HG02840 (cell line): ENCODE data around the gene CISD1.
A peak's percentile ranks its signal among the peaks of the same experiment; 100 is the strongest.

Experiments
- ATAC-seq: cut with Tn5 transposase; IDR thresholded peaks from one replicate; pipeline ENCODE4 v1.9.1; 2021; ENCODE audit warnings: mild to moderate bottlenecking, moderate library complexity, moderate number of reproducible peaks; ENCODE audit not compliant: unreplicated experiment, low FRiP score

Gene CISD1

DNA sequence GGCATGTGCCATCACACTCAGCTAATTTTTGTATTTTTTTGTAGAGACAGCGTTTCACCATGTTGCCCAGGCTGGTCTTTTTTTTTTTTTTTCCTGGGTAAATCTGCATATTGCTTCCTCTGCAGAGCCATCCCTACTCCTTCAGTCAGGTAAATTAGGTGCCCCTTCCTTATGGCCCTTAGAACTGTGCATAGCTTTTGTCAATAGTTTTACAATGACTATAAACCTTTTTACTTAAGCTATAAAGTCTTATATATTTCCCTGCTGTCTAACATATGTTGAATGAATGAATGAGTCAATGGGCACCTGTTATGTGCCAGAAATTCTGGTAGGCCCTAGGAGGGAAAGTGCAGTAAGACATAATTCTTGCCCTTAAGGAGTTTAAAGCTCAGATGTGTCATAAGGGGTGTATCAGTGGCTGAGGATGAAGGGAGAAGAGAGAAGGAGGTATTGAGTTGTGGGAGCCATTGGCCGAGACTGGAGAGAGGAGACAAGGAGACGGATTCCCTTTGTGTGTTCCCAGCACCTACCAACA is 35.2 kb downstream of the CISD1 start:
- no peak for ATAC-seq

DNA sequence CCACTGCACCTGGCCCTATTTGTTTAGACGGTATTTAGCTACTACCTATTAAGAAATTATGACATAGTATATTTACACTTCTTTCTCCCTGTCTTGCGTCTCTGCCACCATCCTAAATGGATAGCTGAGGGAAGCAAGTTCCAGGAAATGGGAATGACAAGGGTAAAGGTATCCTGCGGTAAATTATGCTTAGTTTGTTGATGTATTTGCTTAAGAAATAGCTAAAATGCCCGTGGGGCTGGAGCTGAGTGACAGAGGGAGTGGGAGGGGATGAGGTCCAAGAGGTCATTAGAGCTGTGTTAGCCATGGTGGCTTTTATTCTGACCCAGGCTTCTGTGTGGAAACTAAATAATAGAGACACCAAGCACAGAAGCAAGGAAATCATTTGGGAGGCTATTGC is 36.9 kb downstream of the CISD1 start:
- ATAC-seq = no peak

DNA sequence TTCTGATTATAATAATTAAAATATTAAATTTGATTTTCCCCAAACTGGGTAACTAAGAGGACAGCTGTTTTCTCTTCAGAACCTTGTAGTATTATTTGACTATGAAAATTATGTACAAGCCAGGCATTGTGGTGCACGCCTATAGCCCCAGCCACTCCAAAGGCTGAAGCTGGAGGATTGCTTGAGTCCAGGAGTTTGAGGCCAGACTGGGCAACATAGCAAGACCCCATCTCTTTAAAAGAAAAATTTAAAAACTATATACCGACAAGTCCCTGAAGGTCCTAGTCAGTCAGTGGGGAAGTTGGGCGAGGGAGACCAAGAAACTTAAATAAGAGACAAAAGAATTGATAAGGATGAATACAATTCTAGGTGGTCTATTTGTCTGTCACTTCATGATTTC is 38.7 kb downstream of the CISD1 start:
- no peak for ATAC-seq

DNA sequence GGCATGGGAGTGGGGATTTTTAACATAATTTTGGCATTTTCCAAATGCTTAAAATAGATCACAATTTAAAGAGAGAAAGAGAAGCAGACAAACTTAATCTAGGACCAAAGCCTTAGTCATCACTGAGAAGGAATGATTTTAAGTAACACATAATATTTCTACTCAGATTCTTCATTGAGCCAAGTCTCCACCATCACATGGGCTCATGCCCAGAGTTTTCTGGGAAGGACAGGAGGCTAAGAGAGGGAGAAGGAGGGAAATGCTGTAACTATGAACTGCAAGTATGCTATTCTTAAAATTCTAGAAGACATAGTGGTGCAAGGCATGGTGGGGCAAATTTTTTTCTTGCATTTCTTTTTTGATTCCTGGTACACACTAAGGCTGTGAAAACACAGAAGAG is 42.1 kb downstream of the CISD1 start:
- no peak for ATAC-seq

DNA sequence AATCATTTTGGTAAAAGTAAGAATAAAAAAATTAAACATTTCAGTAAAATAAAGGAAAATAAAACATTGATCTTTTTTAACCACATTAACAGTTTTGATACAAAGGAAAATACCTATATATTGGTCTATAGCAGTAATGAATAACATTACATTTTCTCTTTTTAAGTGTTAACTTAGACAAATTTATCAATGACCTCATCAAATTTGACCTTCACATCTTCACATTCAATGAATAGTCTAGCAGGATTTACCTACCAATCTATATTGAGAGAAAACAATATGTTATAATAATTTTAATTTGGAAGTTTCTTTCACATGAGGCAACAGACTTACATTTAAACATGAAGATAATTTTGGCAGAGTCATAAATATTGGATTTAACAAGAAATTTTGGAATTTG is 47.9 kb downstream of the CISD1 start:
- ATAC-seq = no peak

DNA sequence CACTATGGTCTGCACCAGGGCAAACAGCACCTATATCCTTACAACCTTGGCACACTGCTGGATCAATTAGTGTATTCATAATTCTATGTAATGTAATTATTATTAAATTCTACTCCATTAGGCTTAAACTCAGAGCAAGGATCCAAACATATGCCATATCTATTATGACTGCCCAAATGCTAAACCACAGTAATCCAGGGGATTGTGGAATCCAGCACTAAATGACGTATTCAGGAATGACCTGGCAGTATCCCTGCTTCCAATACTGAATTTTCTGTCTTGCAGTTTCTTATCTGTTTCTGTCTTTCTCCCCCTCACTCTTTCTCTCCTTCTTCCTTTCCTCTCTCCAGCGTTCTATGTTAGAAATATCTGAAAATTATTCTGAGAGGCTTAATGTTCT is 49.4 kb downstream of the CISD1 start:
- no peak for ATAC-seq

DNA sequence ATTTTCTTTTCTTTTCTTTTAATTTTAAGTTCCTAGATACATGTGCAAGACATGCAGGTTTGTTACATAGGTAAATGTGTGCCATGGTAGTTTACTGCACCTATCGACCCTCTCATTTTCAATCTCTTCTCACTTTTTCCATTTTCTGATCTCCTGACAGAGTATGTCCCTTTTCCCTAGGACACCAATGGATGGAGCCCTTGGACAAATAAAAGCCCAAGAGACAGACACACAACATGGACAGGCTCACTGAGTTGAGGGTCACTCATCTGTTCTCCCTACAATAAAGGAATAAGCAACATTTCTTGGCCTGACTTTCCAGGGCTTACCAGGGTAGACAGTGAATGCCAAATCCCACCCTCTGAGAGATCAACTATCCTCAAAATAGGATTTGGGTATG is 50.6 kb downstream of the CISD1 start:
- no peak for ATAC-seq

DNA sequence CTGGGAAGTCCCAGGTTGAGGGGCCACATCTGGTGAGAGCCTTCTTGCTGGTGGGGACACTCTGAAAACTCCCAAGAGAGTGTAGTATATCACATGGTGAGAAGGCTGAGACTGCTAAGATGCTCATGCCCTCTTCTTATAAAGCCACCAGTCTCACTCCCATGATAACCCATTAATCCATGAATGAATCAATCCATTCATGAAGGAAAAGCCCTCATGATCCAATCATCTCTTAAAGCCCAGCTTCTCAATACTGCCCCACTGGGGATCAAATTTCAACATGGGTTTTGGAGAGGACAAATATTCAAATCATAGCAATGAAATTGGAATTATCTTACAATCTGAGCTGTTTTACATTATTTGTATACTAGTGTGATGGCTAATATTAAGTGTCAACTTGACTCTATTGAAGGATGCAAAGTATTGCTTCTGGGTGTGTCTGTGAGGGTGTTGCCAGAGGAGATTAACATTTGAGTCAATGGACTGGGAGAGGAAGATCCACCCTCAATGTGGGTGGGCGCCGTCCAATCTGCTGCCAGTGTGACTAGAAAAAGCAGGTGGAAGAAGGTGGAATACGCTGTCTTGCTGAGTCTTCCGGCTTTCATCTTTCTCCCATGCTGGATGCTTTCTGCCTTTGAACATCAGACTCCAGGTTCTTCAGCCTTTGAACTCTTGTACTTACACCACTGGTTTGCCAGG is 51.5 kb downstream of the CISD1 start:
- no peak for ATAC-seq

DNA sequence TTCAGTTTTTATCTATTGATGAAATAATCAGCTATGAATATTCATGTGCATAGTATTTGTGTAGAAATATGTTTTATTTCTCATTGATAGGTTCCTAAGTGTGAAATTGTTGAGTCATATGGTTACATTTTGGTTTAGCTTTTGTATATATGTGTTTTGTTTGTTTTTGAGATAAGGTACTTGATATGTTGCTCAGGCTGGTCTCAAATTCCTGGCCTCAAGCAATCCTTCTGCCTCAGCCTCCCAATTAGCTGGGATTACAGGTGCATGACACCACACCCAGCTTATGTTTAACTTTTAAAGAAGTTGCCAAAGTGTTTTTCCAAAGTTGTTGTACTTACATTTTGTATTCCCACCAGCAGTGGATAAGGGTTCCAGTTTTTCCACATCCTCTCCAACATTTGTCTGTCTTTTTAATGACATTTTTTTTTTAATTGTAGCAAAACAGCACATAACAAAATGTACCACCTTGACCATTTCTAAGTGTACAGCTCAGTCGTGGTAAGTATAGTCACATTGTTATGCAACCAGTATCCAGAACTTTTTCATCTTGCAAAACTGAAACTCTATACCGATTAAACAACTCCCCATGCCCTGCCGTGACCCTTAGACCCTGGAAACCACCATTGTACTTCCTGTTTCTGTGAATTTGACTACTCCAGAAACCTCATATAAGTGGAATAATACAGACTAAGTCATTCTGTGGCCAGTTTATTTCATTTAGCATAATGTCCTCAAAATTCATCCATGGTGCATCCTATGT is 53.3 kb downstream of the CISD1 start:
- ATAC-seq = peak; percentile 70

DNA sequence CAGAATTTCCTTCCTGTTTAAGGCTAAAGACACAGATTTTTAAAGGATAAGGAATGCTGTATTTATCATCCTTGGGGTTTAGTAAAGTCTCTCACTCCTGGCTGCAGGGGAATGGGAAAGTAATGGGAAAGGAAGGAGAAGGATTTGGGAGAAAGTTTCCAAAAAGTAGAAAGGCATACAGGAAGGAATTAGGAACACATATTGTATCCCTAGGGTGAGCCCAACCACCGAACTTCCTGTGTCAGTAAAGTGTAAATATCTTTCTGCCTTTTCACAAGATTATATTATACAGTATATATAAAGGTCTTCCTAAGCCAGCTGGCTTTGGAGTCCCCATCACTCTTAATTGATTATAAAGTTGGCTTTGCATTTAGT is 53.9 kb downstream of the CISD1 start:
- no peak for ATAC-seq

DNA sequence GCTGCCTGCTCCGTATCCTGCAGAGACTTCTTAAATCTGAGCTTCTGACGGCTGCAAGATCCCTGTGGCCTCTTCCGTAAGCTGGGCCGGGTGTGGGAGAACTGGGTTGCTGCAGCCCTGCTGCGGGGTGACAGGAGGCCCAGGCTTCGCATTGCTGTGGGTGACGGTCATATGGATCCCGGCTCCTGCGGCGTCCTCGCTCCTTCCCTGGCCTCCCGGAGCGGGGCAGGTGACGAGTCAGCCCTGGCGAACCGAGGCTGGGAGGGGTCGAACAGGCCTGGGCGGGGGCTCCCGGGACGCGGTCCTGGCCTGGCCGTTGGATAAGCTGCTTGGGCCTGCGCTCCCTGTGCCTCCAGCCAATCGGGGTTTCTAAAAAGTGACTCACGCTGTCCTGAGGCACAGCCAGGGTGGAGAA is 58.0 kb downstream of the CISD1 start:
- no peak for ATAC-seq

DNA sequence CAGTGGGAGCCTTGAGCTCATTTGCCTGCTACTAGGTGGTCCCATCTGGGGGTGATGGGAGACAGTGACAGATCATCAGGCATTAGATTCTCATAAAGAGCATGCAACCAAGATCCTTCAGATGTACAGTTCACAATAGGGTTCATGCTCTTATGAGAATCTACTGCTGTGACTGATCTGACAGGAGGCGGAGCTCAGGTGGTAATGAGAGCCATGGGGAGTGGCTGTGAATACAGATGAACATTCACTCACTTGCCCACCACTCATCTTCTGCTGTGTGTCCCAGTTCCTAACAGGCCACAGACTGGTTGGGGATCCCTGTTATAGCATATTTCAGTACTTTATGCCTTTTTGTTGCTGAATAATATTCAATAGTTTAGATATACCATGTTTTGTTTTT is 59.3 kb downstream of the CISD1 start:
- ATAC-seq = no peak

DNA sequence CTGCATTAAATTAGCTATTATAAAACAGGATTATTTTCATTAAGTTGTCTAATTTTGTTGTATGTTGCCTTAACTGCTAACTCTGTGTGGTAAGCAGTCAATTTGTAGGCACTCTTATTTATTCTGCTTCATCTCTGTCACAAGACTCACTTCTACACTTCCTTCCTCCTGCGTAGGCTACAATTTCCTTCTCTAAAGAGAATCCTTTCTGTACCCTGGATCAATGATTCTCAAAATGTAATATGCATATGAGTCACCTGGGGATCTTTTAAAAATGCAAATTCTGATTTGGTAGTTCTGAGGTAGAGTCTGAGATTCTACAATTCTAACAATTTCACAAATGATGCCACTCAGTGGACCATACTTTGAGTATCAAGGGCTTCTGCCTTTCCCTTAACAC is 61.5 kb downstream of the CISD1 start:
- ATAC-seq = no peak

DNA sequence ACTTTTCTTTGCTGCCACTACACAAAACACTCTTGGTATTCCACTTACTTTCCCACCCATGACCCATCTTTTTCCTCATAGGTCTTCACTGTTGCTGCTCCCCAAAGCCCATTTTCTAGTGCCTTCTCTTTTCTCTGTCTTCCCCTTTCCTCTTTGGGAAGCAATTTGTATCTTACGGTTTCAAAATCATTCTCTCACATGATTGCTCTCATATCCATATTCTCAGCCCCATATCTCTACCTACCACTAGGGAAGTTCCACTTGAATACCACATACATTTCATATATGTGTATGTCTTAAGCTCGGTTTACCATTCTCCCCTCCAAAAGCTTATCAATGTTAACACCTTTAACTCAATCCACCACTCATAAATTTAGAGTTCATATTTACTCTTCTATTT is 62.7 kb downstream of the CISD1 start:
- ATAC-seq = no peak

DNA sequence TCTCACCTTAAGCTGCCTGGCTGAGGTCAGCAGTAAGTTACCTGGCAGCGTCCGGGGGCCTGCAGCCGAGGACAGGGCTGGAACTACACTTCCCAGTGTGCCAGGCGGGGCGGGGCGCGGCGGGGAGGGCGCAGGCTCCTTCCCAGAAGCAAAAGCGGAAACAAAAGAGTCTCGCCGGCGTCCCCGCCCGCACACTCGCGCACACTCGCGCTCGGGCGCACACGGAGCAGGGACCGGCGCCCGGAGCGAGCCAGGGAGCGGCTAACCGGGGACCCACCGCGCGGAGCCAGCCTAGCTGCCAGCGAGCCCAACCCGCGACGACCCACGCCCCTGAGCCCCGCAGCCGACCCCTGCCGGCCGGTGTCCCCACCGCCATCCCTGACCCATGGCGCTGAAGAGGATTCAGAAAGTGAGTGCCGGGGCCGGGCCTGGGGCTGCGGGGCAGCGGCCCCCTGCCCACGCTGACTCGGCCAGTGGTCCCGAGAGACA is 65.9 kb downstream of the CISD1 start, which contains the start of gene UBE2D1:
TSS of gene UBE2D1 (plus strand) at position 190 of the 489 bp plus-strand sequence. CDS start at position 386, 196 bp downstream.
- ATAC-seq = peak; percentile 93

DNA sequence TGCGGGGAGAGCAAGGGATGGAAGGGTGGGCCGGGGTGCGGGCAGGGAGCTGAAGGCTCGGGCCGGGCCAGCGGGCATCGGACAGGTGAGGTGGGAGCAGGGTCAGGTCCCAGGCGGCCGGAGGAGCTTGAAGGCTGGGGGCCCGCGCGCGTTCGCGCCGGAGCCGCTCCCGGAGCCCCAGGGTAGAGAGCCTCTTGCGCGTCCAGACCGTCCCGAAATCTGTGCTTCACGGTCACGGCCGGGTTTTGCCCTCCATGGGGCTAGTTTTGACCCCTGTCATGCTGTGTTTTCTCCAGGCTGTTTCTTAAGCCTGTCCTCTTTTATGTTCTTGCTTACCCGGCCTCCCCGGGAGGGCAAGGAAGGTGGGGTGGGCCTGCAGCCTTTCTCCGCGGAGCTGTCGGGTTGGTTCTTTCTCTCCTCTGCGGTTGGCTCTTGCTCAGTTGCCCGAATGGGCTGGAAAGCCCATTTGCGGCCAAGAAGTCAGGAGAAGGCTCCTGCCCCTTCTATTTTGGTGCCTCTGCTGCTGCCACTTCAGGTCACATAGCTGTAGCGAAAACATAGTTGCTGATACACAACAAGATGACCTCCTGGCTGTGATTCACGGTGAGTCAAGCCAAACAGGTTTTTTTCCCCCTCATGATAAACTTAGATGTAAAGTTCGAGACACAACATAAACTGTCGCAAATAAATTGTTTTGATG is 66.5 kb downstream of the CISD1 start:
- peak; percentile 45 for ATAC-seq

DNA sequence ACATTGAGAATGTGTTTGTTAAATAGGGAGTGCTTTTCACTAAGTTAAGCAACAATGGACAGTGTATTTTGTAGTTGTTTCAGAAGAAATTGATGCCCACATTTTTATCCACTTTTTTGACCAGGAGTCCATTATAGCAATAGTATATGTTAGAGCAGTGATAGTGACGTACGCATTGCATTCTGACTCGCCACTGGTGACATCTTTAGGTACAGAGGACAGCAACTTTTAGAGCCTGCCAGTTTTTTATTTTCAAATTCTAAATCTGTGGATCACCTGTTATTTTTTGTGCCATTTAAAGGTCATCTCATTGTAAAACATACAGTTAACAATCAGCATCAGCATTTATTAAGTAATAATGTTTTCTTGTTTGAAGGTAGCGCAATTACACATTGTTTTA is 67.3 kb downstream of the CISD1 start:
- no peak for ATAC-seq
